B cell (primary cell): ENCODE data around the gene SLC35E2B. TPM values are rescaled to one million over a fixed set of nuclear protein-coding genes. Genes with fewer than 3 reads are reported as not detected.

ENCODE experiments used
- ATAC-seq: fragments of 200-7000 bp; cut with Tn5 transposase; one replicate; pipeline ENCODE4 v1.10.0; 2021; ENCODE audit warnings: low read depth, mild to moderate bottlenecking, moderate number of reproducible peaks, moderate library complexity
- CTCF ChIA-PET: fragments of 350-600 bp; sonication (Branson Sonifier 250); formaldehyde crosslinking; loops from one replicate; lab custom pipeline; 2021; ENCODE audit warnings: antibody characterized with exemption, inconsistent platforms; lab: Charles Lee
- POLR2A ChIA-PET: fragments of 350-600 bp; sonication (Branson Sonifier 250); formaldehyde crosslinking; loops from one replicate; lab custom pipeline; 2021; ENCODE audit warnings: antibody characterized with exemption; lab: Charles Lee
- DNase-seq: peaks from one replicate; pipeline ENCODE4 v3.0.0; 2013
- H2AFZ ChIP-seq: 2 replicates; pipeline ENCODE4 v1.6.1; 2012; ENCODE audit warnings: mild to moderate bottlenecking, low read depth, low read length; ENCODE audit not compliant: insufficient read depth, poor library complexity, severe bottlenecking
- H3K27ac ChIP-seq, 2 donors: 1 replicate in 1 of 2; 2 replicates in 1 of 2; pipeline ENCODE4 v1.5.1; 2012 to 2013; ENCODE audit warnings: low read length in 2 of 2, mild to moderate bottlenecking in 2 of 2, moderate library complexity in 1 of 2
- H3K27me3 ChIP-seq, 4 experiments: fragments of 200-600 bp in 1 of 4; sonication (generic) in 1 of 4; replicated peaks in 1 of 4; 1 replicate in 2 of 4; 2 replicates in 2 of 4; pipeline versions ENCODE4 v1.6.1 to v1.7.0; 2013 to 2016; ENCODE audit warnings: low read length in 3 of 4, mild to moderate bottlenecking in 2 of 4, mixed read lengths in 1 of 4, moderate library complexity in 1 of 4; ENCODE audit not compliant: insufficient read depth in 4 of 4, control insufficient read depth in 3 of 4; ENCODE audit errors: control extremely low read depth in 1 of 4
- H3K36me3 ChIP-seq, 2 experiments: replicated peaks in 1 of 2; 1 replicate in 1 of 2; 2 replicates in 1 of 2; pipeline versions ENCODE4 v1.6.1 to v1.7.1; 2013; ENCODE audit warnings: low read length in 1 of 2; ENCODE audit not compliant: insufficient read depth in 2 of 2, control insufficient read depth in 1 of 2; ENCODE audit errors: control extremely low read depth in 1 of 2, extremely low read depth in 1 of 2
- H3K4me1 ChIP-seq, 2 donors: fragments of 200-600 bp in 1 of 2; sonication (generic) in 1 of 2; 1 replicate in 1 of 2; 2 replicates in 1 of 2; pipeline versions ENCODE4 v1.5.1 to v1.6.1; 2013 to 2017; ENCODE audit warnings: low read length in 2 of 2; ENCODE audit not compliant: control insufficient read depth in 2 of 2, insufficient read depth in 2 of 2
- H3K4me2 ChIP-seq: replicated peaks from 2 replicates; pipeline ENCODE3; 2012; ENCODE audit warnings: mild to moderate bottlenecking, low read depth, low read length; ENCODE audit not compliant: poor library complexity, severe bottlenecking
- H3K4me3 ChIP-seq, 5 experiments: fragments of 200-600 bp in 1 of 5; sonication (generic) in 1 of 5; 1 replicate in 3 of 5; 2 replicates in 2 of 5; pipeline versions ENCODE4 v1.5.1 to v1.7.0; 2011 to 2016; ENCODE audit warnings: low read length in 4 of 5, mild to moderate bottlenecking in 4 of 5, low read depth in 2 of 5, control low read depth in 1 of 5, moderate library complexity in 1 of 5; ENCODE audit not compliant: insufficient read depth in 1 of 5; ENCODE audit errors: control extremely low read depth in 1 of 5, extremely low read depth in 1 of 5
- H3K79me2 ChIP-seq: fragments of 200-600 bp; sonication (generic); one replicate; pipeline ENCODE4 v1.6.0; 2016; ENCODE audit warnings: low read length; ENCODE audit not compliant: control insufficient read depth, insufficient read depth
- H3K9ac ChIP-seq: fragments of 200-600 bp; sonication (generic); 2 replicates; pipeline ENCODE4 v1.6.1; 2017; ENCODE audit warnings: mild to moderate bottlenecking, low read length, moderate library complexity
- H3K9me3 ChIP-seq, 3 donors: one replicate each; pipeline versions ENCODE4 v1.6.1 to v1.7.1; 2013; ENCODE audit warnings: low read length in 2 of 3; ENCODE audit not compliant: control insufficient read depth in 2 of 3, insufficient read depth in 1 of 3; ENCODE audit errors: control extremely low read depth in 1 of 3
- H4K20me1 ChIP-seq: 2 replicates; pipeline ENCODE4 v1.6.0; 2012; ENCODE audit warnings: mild to moderate bottlenecking, low read length; ENCODE audit not compliant: insufficient read depth, control insufficient read depth, poor library complexity, severe bottlenecking
- H3K27ac Mint-ChIP-seq: one replicate; pipeline ENCODE4 v1.8.0; 2021; ENCODE audit warnings: mixed read lengths
- H3K27me3 Mint-ChIP-seq: one replicate; pipeline ENCODE4 v1.8.0; 2021; ENCODE audit warnings: mixed read lengths
- H3K4me1 Mint-ChIP-seq: one replicate; pipeline ENCODE4 v1.8.0; 2021; ENCODE audit warnings: mixed read lengths
- H3K4me3 Mint-ChIP-seq: one replicate; pipeline ENCODE4 v1.8.0; 2021; ENCODE audit warnings: mixed read lengths
- H3K9me3 Mint-ChIP-seq: one replicate; pipeline ENCODE4 v1.8.0; 2022; ENCODE audit warnings: mixed read lengths; ENCODE audit not compliant: insufficient read depth
- EZH2 ChIP-seq: IDR thresholded peaks from 2 replicates; pipeline ENCODE4 v1.6.1; 2012; ENCODE audit warnings: borderline replicate concordance, low read depth, mild to moderate bottlenecking, moderate library complexity, low read length; ENCODE audit not compliant: insufficient read depth, poor library complexity, severe bottlenecking
- whole genome bisulfite sequencing: methylation state at CpG from one replicate; pipeline ENCODE4 v1.1.5; 2013; ENCODE audit warnings: missing lambda C conversion rate; ENCODE audit not compliant: insufficient coverage; 5-methylcytosine and 5-hydroxymethylcytosine counted together
- intact Hi-C: fragments of 100-400 bp; cut with micrococcal nuclease; formaldehyde crosslinking; loops from one replicate; pipeline ENCODE4 v1.10.0; 2022
- polyA plus RNA-seq: library from polyadenylated mRNA; depleted of rRNA; stranded (reverse); fragments of >200 nt; gene quantifications from 2 replicates; pipeline ENCODE4 v1.2.3, GENCODE V29; 2012
- total RNA-seq, 2 donors: library from RNA; stranded (reverse); fragments of 120-200 nt in 1 of 2; gene quantifications; 1 replicate in 1 of 2; 2 replicates in 1 of 2; pipeline versions ENCODE4 v1.2.3 to v1.2.4, GENCODE V29; 2013 to 2022
- TF ChIP-seq, protein P1 (sequence below): fragments of 200-600 bp; IDR thresholded peaks from one replicate; pipeline ENCODE4 v1.8.0; 2022; ENCODE audit warnings: antibody characterized with exemption, mild to moderate bottlenecking

SLC35E2B gene
- total and polyA plus RNA-seq, 2 donors (not counting 1 experiment from before 2014, with no cell fraction given): 64.4 to 107 TPM

DNA sequence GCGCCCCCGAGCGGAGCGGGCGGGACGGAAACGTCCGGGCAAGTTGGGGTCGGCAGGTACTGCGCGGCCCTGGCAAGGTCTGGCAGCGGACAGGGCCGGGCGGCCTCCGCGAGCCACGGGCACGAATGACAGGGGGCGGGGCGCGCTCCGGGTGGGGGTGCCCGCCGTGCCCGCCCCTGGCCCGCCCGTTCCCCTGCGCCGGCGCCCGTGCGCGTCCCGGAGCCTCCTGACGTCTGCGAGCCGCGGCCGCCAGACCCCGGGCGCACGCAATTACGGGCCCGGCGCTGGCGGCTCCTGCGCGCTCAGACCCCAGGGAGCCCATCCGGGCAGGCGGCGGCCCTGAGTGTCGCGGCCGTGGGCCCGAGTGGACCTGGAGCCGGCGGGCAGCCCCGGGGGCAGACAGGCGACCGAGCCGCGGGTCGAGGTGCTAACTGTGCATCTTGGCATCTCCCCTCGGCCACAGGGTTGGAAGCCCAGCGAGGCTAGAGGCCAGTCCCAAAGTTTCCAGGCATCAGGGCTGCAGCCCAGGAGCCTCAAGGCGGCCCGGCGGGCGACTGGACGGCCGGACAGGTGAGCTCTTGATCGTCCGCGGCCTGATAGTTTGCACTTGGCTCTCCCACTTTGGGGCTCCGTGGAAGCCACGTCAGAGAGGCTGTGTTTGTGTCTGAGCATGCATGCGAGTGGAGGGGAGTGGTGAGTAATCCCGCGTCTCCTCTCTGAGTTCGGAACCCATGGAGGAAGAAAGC, 76.4 kb downstream of the SLC35E2B start:
- TF ChIP-seq, protein P1, sequence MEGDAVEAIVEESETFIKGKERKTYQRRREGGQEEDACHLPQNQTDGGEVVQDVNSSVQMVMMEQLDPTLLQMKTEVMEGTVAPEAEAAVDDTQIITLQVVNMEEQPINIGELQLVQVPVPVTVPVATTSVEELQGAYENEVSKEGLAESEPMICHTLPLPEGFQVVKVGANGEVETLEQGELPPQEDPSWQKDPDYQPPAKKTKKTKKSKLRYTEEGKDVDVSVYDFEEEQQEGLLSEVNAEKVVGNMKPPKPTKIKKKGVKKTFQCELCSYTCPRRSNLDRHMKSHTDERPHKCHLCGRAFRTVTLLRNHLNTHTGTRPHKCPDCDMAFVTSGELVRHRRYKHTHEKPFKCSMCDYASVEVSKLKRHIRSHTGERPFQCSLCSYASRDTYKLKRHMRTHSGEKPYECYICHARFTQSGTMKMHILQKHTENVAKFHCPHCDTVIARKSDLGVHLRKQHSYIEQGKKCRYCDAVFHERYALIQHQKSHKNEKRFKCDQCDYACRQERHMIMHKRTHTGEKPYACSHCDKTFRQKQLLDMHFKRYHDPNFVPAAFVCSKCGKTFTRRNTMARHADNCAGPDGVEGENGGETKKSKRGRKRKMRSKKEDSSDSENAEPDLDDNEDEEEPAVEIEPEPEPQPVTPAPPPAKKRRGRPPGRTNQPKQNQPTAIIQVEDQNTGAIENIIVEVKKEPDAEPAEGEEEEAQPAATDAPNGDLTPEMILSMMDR: no peak
- no peak for TF ChIP-seq EZH2
- DNase-seq: no peak
- Mint-ChIP-seq H3K9me3 (no peaks in the 10 kb centered on the region), H3K4me3 (peak overlapping the region; percentile 85), H3K27me3 (no peaks in the 10 kb centered on the region), H3K27ac (peak overlapping the region; percentile 87), H3K4me1 (peaks cover 26% of the 10 kb centered on the region)
- H3K4me3 ChIP-seq: peak overlapping the region; percentile 30 to 98 (median 97)
- peaks cover 20% of the 10 kb centered on the region in 2 donors for H3K4me1 ChIP-seq
- H3K36me3 ChIP-seq: peaks cover 0 to 5% of the 10 kb centered on the region in 2 experiments
- peak overlapping the region; percentile 100 for H3K9ac ChIP-seq
- H3K27me3 ChIP-seq: no peaks in the 10 kb centered on the region
- no peaks in the 10 kb centered on the region for H3K9me3 ChIP-seq
- peaks cover 33% of the 10 kb centered on the region for H3K79me2 ChIP-seq
- H4K20me1 ChIP-seq: peaks cover 20% of the 10 kb centered on the region
- 12% methylated on average over 80 of the region's 80 CpGs for WGBS
- peak overlapping the region; percentile 98 for H3K4me2 ChIP-seq
- POLR2A ChIA-PET: interaction anchor here (1.0 to 2.0 kb wide), 5 partner anchors 9 to 130 kb away, joined by 4 to 19 read pairs (median 7); no protein-coding TSS in a partner anchor
- peak overlapping the region; percentile 38 for H2AFZ ChIP-seq
- ATAC-seq: peak; percentile 9
- H3K27ac ChIP-seq: peak overlapping the region in 1 of 2 donors; percentile 100
- CTCF ChIA-PET: interaction anchor here (1.0 to 2.9 kb wide), 2 partner anchors 10 to 14 kb away, joined by 3 to 13 read pairs; no protein-coding TSS in a partner anchor
- intact Hi-C loops: no loop called here
